NCI-H2107 treated with DMSO at 0.1 percent for 48 hours (cell line): ENCODE measurements around the gene C16orf90.
A peak's percentile ranks its signal among the peaks of the same experiment; 100 is the strongest.
"Not testable (repeated sequence)": the region's sequence is repeated elsewhere in the genome, so short reads cannot be mapped to it uniquely, and the experiment has no call there.

Experiments used
- DNase-seq: peaks from one replicate; lab custom pipeline; 2025; ENCODE audit not compliant: unreplicated experiment; lab: John Stamatoyannopoulos, UW

C16orf90 gene

GRCh38 chr16:3513892-3514583 is 18.7 kb upstream of the C16orf90 start:
- no peak for DNase-seq

GRCh38 chr16:3511286-3512180 is 16.2 kb upstream of the C16orf90 start:
- DNase-seq: no peak

GRCh38 chr16:3510416-3510815 is 15.1 kb upstream of the C16orf90 start:
- no peak for DNase-seq

GRCh38 chr16:3509470-3509928 is 14.2 kb upstream of the C16orf90 start:
- DNase-seq: peak; percentile 65

GRCh38 chr16:3508736-3509135 is 13.4 kb upstream of the C16orf90 start:
- no peak for DNase-seq

GRCh38 chr16:3503523-3503922 is 8.2 kb upstream of the C16orf90 start:
- DNase-seq: no peak

- DNase-seq: peak; percentile 21
Measured at GRCh38 chr16:3501783-3502400, 6.6 kb upstream of the C16orf90 start.

GRCh38 chr16:3501412-3501761 is 6.1 kb upstream of the C16orf90 start:
- DNase-seq: not testable (repeated sequence)

- DNase-seq: no peak
Measured at GRCh38 chr16:3498988-3499387, 3.7 kb upstream of the C16orf90 start.

- no peak for DNase-seq
Measured at GRCh38 chr16:3497771-3498170, 2.5 kb upstream of the C16orf90 start.

GRCh38 chr16:3496386-3496785 is 1.1 kb upstream of the C16orf90 start:
- no peak for DNase-seq

GRCh38 chr16:3494386-3494973 is 809 bp downstream of the C16orf90 start:
- no peak for DNase-seq

- no peak for DNase-seq
Measured at GRCh38 chr16:3492356-3492755, 2.9 kb downstream of the C16orf90 start.

GRCh38 chr16:3490911-3491629 is 4.2 kb downstream of the C16orf90 start:
- peak; percentile 57 for DNase-seq

- no peak for DNase-seq
Measured at GRCh38 chr16:3488801-3489200, 6.5 kb downstream of the C16orf90 start.

- no peak for DNase-seq
Measured at GRCh38 chr16:3487521-3488410, 7.5 kb downstream of the C16orf90 start.

- DNase-seq: no peak
Measured at GRCh38 chr16:3486506-3487215, 8.6 kb downstream of the C16orf90 start.

- no peak for DNase-seq
Measured at GRCh38 chr16:3485821-3486505, 9.3 kb downstream of the C16orf90 start.
